HK-2 (cell line): Measurements from ENCODE around the gene CD59.
"Not testable (repeated sequence)": the region's sequence is repeated elsewhere in the genome, so short reads cannot be mapped to it uniquely, and the experiment has no call there.

Experiments
- DNase-seq: peaks from one replicate; pipeline ENCODE4 v3.0.0-alpha.2; 2018; ENCODE audit not compliant: unreplicated experiment

CD59 gene

GRCh38 chr11:33742249-33742851 is 6.1 kb upstream of the CD59 start:
- no peak for DNase-seq

- DNase-seq: no peak
Observed at GRCh38 chr11:33741806-33742205, 5.6 kb upstream of the CD59 start.

GRCh38 chr11:33737362-33737821 is 1.2 kb upstream of the CD59 start:
- no peak for DNase-seq

GRCh38 chr11:33735271-33736147 is 714 bp downstream of the CD59 start:
- peak; percentile 29 for DNase-seq

GRCh38 chr11:33734441-33735270 is 1.6 kb downstream of the CD59 start:
- DNase-seq: no peak

- no peak for DNase-seq
Observed at GRCh38 chr11:33733980-33734379, 2.2 kb downstream of the CD59 start.

- DNase-seq: no peak
Observed at GRCh38 chr11:33731723-33732531, 4.3 kb downstream of the CD59 start.

- DNase-seq: no peak
Observed at GRCh38 chr11:33730716-33731115, 5.5 kb downstream of the CD59 start.

- not testable (repeated sequence) for DNase-seq
Observed at GRCh38 chr11:33729072-33729664, 7.1 kb downstream of the CD59 start.

GRCh38 chr11:33727539-33727938 is 8.7 kb downstream of the CD59 start:
- not testable (repeated sequence) for DNase-seq

- DNase-seq: no peak
Observed at GRCh38 chr11:33725496-33725895, 10.7 kb downstream of the CD59 start.

GRCh38 chr11:33724644-33725035 is 11.6 kb downstream of the CD59 start:
- no peak for DNase-seq

- peak; percentile 53 for DNase-seq
Observed at GRCh38 chr11:33723238-33723881, 12.9 kb downstream of the CD59 start.

GRCh38 chr11:33722590-33723234 is 13.5 kb downstream of the CD59 start:
- peak; percentile 56 for DNase-seq

- no peak for DNase-seq
Observed at GRCh38 chr11:33721984-33722383, 14.2 kb downstream of the CD59 start.

GRCh38 chr11:33721426-33721825 is 14.8 kb downstream of the CD59 start:
- DNase-seq: no peak

GRCh38 chr11:33719587-33719986 is 16.6 kb downstream of the CD59 start:
- DNase-seq: no peak

- DNase-seq: no peak
Observed at GRCh38 chr11:33718440-33718839, 17.8 kb downstream of the CD59 start.

GRCh38 chr11:33716243-33716642 is 20.0 kb downstream of the CD59 start:
- DNase-seq: no peak

GRCh38 chr11:33713856-33714398 is 22.3 kb downstream of the CD59 start:
- no peak for DNase-seq
